Stimulated activated naive B cell treated with anti-CD40 and anti-IgM and Interleukin-4, amounts not matched to agents 10 μg/mL and 1 μg/mL and 100 μg/mL, for 72 hours (primary cell): Measurements from ENCODE around the gene UBC.

Experiments
- ATAC-seq, 2 donors: fragments of 150-1000 bp; cut with Tn5 transposase; replicated peaks; 2 replicates each; pipeline ENCODE4 v1.10.0; 2021; ENCODE audit warnings: moderate library complexity in 1 of 2
- DNase-seq: peaks from one replicate; pipeline ENCODE4 v3.0.0; 2021
- H3K27ac Mint-ChIP-seq: one replicate; pipeline ENCODE4 v1.8.0; 2022; ENCODE audit warnings: mild to moderate bottlenecking, mixed read lengths
- H3K27me3 Mint-ChIP-seq, 2 donors: one replicate each; pipeline ENCODE4 v1.8.0; 2022; ENCODE audit warnings: mixed read lengths in 2 of 2
- H3K36me3 Mint-ChIP-seq, 2 donors: one replicate each; pipeline ENCODE4 v1.8.0; 2022; ENCODE audit warnings: mixed read lengths in 2 of 2, mild to moderate bottlenecking in 1 of 2
- H3K4me1 Mint-ChIP-seq, 2 donors: one replicate each; pipeline ENCODE4 v1.8.0; 2022; ENCODE audit warnings: mixed read lengths in 2 of 2, mild to moderate bottlenecking in 1 of 2
- H3K4me3 Mint-ChIP-seq, 2 donors: one replicate each; pipeline ENCODE4 v1.8.0; 2022; ENCODE audit warnings: mild to moderate bottlenecking in 2 of 2, mixed read lengths in 2 of 2, moderate library complexity in 1 of 2
- H3K9me3 Mint-ChIP-seq, 2 donors: one replicate each; pipeline ENCODE4 v1.8.0; 2022; ENCODE audit warnings: mixed read lengths in 2 of 2, mild to moderate bottlenecking in 1 of 2

UBC gene

DNA sequence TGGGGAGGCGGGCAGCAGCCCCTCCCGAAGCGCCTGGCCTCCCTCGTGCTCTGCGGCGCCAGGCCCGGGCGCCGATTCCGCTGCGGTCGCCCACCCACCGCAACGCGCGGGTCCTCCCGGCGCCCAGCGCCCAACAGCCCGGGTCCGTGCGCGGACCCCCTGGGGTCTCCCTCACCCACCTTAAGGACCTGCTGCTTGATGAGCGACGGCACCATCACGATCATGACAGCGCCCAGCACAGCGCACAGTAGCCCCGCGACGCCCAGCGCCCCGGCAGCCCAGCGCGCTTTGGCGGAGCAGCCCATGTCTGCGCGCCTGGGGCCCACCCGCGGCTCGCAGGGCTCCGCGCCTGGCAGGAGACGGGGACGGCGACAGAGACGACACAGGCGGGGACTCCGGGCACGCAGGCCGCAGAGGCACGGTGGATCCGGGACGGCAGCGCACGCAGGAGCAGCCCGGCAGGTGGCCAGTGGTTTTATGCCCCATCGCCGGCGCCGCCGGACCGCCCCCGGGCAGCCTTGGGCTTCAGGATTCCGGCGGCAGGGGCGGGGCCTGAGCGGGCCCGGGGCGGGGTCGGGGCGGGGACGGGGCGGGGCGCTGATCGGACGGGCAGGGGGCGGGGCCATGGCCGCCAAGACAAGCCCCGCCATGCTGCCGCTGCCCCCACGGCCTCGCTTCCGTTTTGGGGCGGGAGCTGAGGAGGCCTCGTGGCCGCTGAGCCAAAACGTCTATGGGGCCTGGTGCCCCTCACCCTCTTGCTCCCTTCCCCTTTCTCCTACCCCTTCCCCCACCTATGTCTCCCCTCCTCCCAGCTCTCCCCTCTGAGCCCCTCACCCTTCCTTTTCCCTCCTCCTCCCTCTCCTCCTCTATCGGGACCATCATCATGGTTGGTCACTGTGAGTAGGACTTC, 50.8 kb downstream of the UBC start, which contains the start of gene SCARB1:
Gene SCARB1, minus strand, starts transcription at position 449 of the 910 bp plus-strand sequence. Its CDS starts 144 bp downstream, at position 305.
- no peaks in the 10 kb centered on the region for H3K9me3 Mint-ChIP-seq
- ATAC-seq, result peak; percentile 76 to 86
- H3K27me3 Mint-ChIP-seq, result no peaks in the 10 kb centered on the region
- peaks cover 43 to 68% of the 10 kb centered on the region in 2 donors for H3K4me1 Mint-ChIP-seq
- DNase-seq, result peak; percentile 79
- peak within 1 kb of the TSS; percentile 80 to 89 for H3K4me3 Mint-ChIP-seq
- H3K36me3 Mint-ChIP-seq, result peaks cover 6 to 12% of the 10 kb centered on the region in 2 donors
- H3K27ac Mint-ChIP-seq, result peak within 1 kb of the TSS; percentile 97

GRCh38 chr12:124862768-124863415, 51.6 kb downstream of the UBC start:
- Mint-ChIP-seq H3K9me3 (no peaks in the 10 kb centered on the region), H3K27ac (peak overlapping the region; percentile 91), H3K36me3 (peaks cover 6 to 15% of the 10 kb centered on the region in 2 donors), H3K4me3 (peak overlapping the region; percentile 80 to 89), H3K4me1 (peaks cover 44 to 69% of the 10 kb centered on the region in 2 donors), H3K27me3 (no peaks in the 10 kb centered on the region)
- DNase-seq (no peak), ATAC-seq (peak; percentile 35 to 36)

DNA sequence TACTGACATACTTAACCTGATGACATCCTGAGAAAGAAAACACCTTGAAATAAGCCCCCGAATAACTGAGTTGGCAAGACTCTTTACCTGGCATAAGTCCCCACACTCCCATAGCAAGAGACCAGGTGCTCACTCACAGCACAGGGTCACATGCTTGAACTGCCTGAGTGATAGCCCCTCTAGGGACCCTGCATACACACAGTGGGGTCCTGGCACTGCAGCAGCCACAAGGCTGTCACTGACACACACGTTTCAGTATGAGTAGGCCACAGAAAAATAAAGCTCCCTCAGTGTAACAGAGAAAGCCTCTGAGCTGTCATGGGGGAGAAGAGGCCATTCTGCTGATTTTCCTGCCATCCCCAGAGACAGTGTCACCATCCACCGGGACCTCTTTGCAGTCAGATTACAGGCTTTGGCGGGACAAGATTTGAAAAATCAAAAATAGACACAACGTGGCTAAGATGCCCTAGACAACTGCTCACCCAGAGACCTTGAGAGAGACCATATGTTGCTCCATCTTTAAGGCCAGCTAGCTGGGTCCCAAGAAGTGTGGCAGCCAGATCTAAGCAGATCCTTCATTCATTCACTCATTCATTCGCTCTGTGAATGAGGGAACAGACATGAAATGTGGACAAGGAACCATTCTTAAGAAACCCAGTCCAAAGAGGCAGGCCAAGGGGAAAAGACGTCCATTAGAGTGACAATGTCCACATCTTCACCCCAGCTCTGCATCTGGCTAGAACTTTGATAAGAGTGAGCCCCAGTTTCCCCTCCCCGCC, 52.4 kb downstream of the UBC start:
- peak overlapping the region; percentile 91 for H3K27ac Mint-ChIP-seq
- peaks cover 47 to 72% of the 10 kb centered on the region in 2 donors for H3K4me1 Mint-ChIP-seq
- no peaks in the 10 kb centered on the region for H3K9me3 Mint-ChIP-seq
- no peaks in the 10 kb centered on the region for H3K27me3 Mint-ChIP-seq
- peaks cover 10 to 15% of the 10 kb centered on the region in 2 donors for H3K36me3 Mint-ChIP-seq
- ATAC-seq (peak; percentile 35 to 47), DNase-seq (peak; percentile 17)
- H3K4me3 Mint-ChIP-seq, result peak overlapping the region; percentile 80 to 89
